H9 (cell line): ENCODE data around the gene PDCL3. TPM values are rescaled to one million over a fixed set of nuclear protein-coding genes. Genes with fewer than 3 reads are reported as not detected.

Experiments used
- DNase-seq: peaks from one replicate; pipeline ENCODE4 v3.0.0-alpha.2; 2017
- H2AFZ ChIP-seq: one replicate; pipeline ENCODE4 v1.6.1; 2013; ENCODE audit warnings: mild to moderate bottlenecking, low read length, control low read depth, moderate library complexity
- H2AK5ac ChIP-seq: 2 replicates; pipeline ENCODE4 v1.6.1; 2013; ENCODE audit warnings: low read length, control low read depth, mixed read lengths; ENCODE audit not compliant: insufficient read length
- H2BK120ac ChIP-seq: one replicate; pipeline ENCODE4 v1.6.1; 2013; ENCODE audit warnings: low read depth, mild to moderate bottlenecking, low read length, control low read depth, inconsistent platforms; ENCODE audit not compliant: poor library complexity, severe bottlenecking
- H2BK12ac ChIP-seq: 2 replicates; pipeline ENCODE4 v1.6.1; 2013; ENCODE audit warnings: low read length, control low read depth, mixed read lengths, low read depth; ENCODE audit not compliant: insufficient read length
- H2BK15ac ChIP-seq: 2 replicates; pipeline ENCODE4 v1.6.1; 2013; ENCODE audit warnings: low read depth, low read length, control low read depth
- H2BK20ac ChIP-seq: one replicate; pipeline ENCODE4 v1.6.1; 2013; ENCODE audit warnings: low read depth, mild to moderate bottlenecking, low read length, control low read depth, inconsistent platforms; ENCODE audit not compliant: poor library complexity, severe bottlenecking
- H2BK5ac ChIP-seq: 2 replicates; pipeline ENCODE4 v1.6.1; 2013; ENCODE audit warnings: low read length, control low read depth, mixed read lengths; ENCODE audit not compliant: insufficient read length
- H3K14ac ChIP-seq: 2 replicates; pipeline ENCODE4 v1.6.1; 2013; ENCODE audit warnings: low read length, control low read depth; ENCODE audit not compliant: insufficient read depth
- H3K18ac ChIP-seq: 2 replicates; pipeline ENCODE4 v1.6.1; 2013; ENCODE audit warnings: low read depth, mild to moderate bottlenecking, mixed read lengths, low read length, control low read depth; ENCODE audit not compliant: insufficient read length
- H3K23ac ChIP-seq: 2 replicates; pipeline ENCODE4 v1.6.1; 2013; ENCODE audit warnings: low read length, control low read depth, mixed read lengths, low read depth; ENCODE audit not compliant: insufficient read length
- H3K23me2 ChIP-seq: 2 replicates; pipeline ENCODE4 v1.6.1; 2013; ENCODE audit warnings: low read depth, mild to moderate bottlenecking, mixed read lengths, low read length, control low read depth; ENCODE audit not compliant: insufficient read length, poor library complexity, severe bottlenecking
- H3K27ac ChIP-seq: 2 replicates; pipeline ENCODE4 v1.5.1; 2013; ENCODE audit warnings: low read length, control low read depth, mixed read lengths, low read depth; ENCODE audit not compliant: insufficient read length
- H3K27me3 ChIP-seq: 2 replicates; pipeline ENCODE4 v1.6.1; 2013; ENCODE audit warnings: low read length, control low read depth, inconsistent platforms; ENCODE audit not compliant: insufficient read depth
- H3K4ac ChIP-seq: 2 replicates; pipeline ENCODE4 v1.6.1; 2013; ENCODE audit warnings: low read depth, mild to moderate bottlenecking, control low read depth, inconsistent platforms, low read length, moderate library complexity
- H3K4me1 ChIP-seq: 2 replicates; pipeline ENCODE4 v1.6.1; 2013; ENCODE audit warnings: low read length, control low read depth, inconsistent platforms; ENCODE audit not compliant: insufficient read depth
- H3K4me2 ChIP-seq: 2 replicates; pipeline ENCODE4 v1.6.1; 2013; ENCODE audit warnings: low read length, control low read depth, mixed read lengths; ENCODE audit not compliant: insufficient read length, insufficient read depth
- H3K56ac ChIP-seq: 2 replicates; pipeline ENCODE4 v1.6.1; 2013; ENCODE audit warnings: low read depth, mild to moderate bottlenecking, mixed read lengths, low read length, control low read depth; ENCODE audit not compliant: insufficient read length
- H3K79me1 ChIP-seq: 2 replicates; pipeline ENCODE4 v1.6.1; 2013; ENCODE audit warnings: low read depth, mild to moderate bottlenecking, moderate library complexity, low read length, control low read depth, inconsistent platforms; ENCODE audit not compliant: insufficient read depth, poor library complexity, severe bottlenecking
- H3K79me2 ChIP-seq: 2 replicates; pipeline ENCODE4 v1.6.1; 2013; ENCODE audit warnings: low read length, control low read depth, inconsistent platforms; ENCODE audit not compliant: insufficient read depth
- H3K9ac ChIP-seq: 2 replicates; pipeline ENCODE4 v1.6.1; 2013; ENCODE audit warnings: low read length, control low read depth, mixed read lengths; ENCODE audit not compliant: insufficient read length; ENCODE audit errors: extremely low read depth
- H3K9me3 ChIP-seq: one replicate; pipeline ENCODE4 v1.6.1; 2013; ENCODE audit warnings: low read depth, low read length, inconsistent platforms; ENCODE audit not compliant: control insufficient read depth
- H3T11ph ChIP-seq: one replicate; pipeline ENCODE4 v1.6.1; 2013; ENCODE audit warnings: mild to moderate bottlenecking, low read length, control low read depth, inconsistent platforms
- H4K20me1 ChIP-seq: one replicate; pipeline ENCODE4 v1.6.1; 2013; ENCODE audit not compliant: control insufficient read depth, insufficient read length, insufficient read depth
- H4K5ac ChIP-seq: 2 replicates; pipeline ENCODE4 v1.6.1; 2013; ENCODE audit warnings: low read depth, mild to moderate bottlenecking, mixed read lengths, low read length, control low read depth; ENCODE audit not compliant: insufficient read length
- H4K8ac ChIP-seq: replicated peaks from 2 replicates; pipeline ENCODE4 v1.6.1; 2013; ENCODE audit warnings: low read length, control low read depth, mixed read lengths, low read depth; ENCODE audit not compliant: insufficient read length
- H4K91ac ChIP-seq: 2 replicates; pipeline ENCODE4 v1.6.1; 2013; ENCODE audit warnings: low read depth, mild to moderate bottlenecking, moderate library complexity, mixed read lengths, low read length, control low read depth; ENCODE audit not compliant: insufficient read length
- H3K27ac Mint-ChIP-seq, 3 experiments: 2 replicates in 2 of 3; 3 replicates in 1 of 3; pipeline ENCODE4 v1.8.0; 2020 to 2021; ENCODE audit warnings: mixed read lengths in 3 of 3, mild to moderate bottlenecking in 1 of 3, moderate library complexity in 1 of 3
- H3K27me3 Mint-ChIP-seq: 2 replicates; pipeline ENCODE4 v1.8.0; 2021; ENCODE audit warnings: low read depth, mild to moderate bottlenecking, moderate library complexity, mixed read lengths
- H3K36me3 Mint-ChIP-seq, 3 experiments: 2 replicates in 2 of 3; 3 replicates in 1 of 3; pipeline ENCODE4 v1.8.0; 2020 to 2021; ENCODE audit warnings: low read depth in 3 of 3, mixed read lengths in 3 of 3; ENCODE audit not compliant: insufficient read depth in 1 of 3
- H3K4me1 Mint-ChIP-seq, 2 experiments: 2 replicates each; pipeline ENCODE4 v1.8.0; 2020; ENCODE audit warnings: mixed read lengths in 2 of 2
- H3K4me3 Mint-ChIP-seq, 2 experiments: 2 replicates in 1 of 2; 3 replicates in 1 of 2; pipeline ENCODE4 v1.8.0; 2020 to 2021; ENCODE audit warnings: mild to moderate bottlenecking in 2 of 2, mixed read lengths in 2 of 2, moderate library complexity in 1 of 2
- H3K9me3 Mint-ChIP-seq, 2 experiments: 2 replicates in 1 of 2; 3 replicates in 1 of 2; pipeline ENCODE4 v1.8.0; 2020; ENCODE audit warnings: mild to moderate bottlenecking in 2 of 2, mixed read lengths in 2 of 2, moderate library complexity in 1 of 2
- CTCF ChIP-seq: fragments of 200-600 bp; sonication (generic); conservative IDR thresholded peaks from 3 replicates; pipeline ENCODE4 v1.8.0; 2021; ENCODE audit warnings: antibody characterized with exemption, mild to moderate bottlenecking
- WGBS: extraction: QIAGEN DNeasy Blood & Tissue Kit; methylation state at CpG from one replicate; pipeline ENCODE4 v1.1.7; 2013; ENCODE audit warnings: missing lambda C conversion rate, low lambda C conversion rate, mixed read lengths; ENCODE audit not compliant: insufficient read length; ENCODE audit errors: extremely low coverage; 5-methylcytosine and 5-hydroxymethylcytosine counted together
- total RNA-seq: library from RNA; stranded (reverse); gene quantifications from 2 replicates; pipeline ENCODE4 v1.2.1, GENCODE V29; 2021

PDCL3 gene
- total RNA-seq, 1 experiment from 2014 or later, result 39.4 TPM

GRCh38 chr2:100537918-100538317 lies 24.9 kb upstream of the PDCL3 start:
- Histone ChIP-seq H3K4me2 (no peak overlapping the region), H3K18ac (no peak overlapping the region), H2BK120ac (no peak overlapping the region), H2AFZ (no peak overlapping the region), H2BK15ac (no peak overlapping the region), H2AK5ac (no peak overlapping the region), H3T11ph (no peak overlapping the region), H3K56ac (no peak overlapping the region), H3K27ac (no peak overlapping the region), H4K91ac (no peak overlapping the region), H3K4ac (no peak overlapping the region), H4K20me1 (no peaks in the 10 kb centered on the region), H3K9ac (no peak overlapping the region), H3K27me3 (no peaks in the 10 kb centered on the region), H2BK20ac (no peak overlapping the region), H4K8ac (no peak overlapping the region), H3K14ac (no peak overlapping the region), H3K9me3 (no peaks in the 10 kb centered on the region), H3K23me2 (no peaks in the 10 kb centered on the region), H2BK5ac (no peak overlapping the region), H3K4me1 (no peaks in the 10 kb centered on the region), H3K79me2 (no peaks in the 10 kb centered on the region), H4K5ac (no peak overlapping the region), H3K79me1 (no peaks in the 10 kb centered on the region), H2BK12ac (no peak overlapping the region), H3K23ac (no peak overlapping the region)
- TF ChIP-seq CTCF, result no peak
- Mint-ChIP-seq H3K27me3 (peaks cover 2% of the 10 kb centered on the region; the same call in 1 of the 2 replicates), H3K4me3 (no peak overlapping the region), H3K9me3 (peaks cover 7 to 10% of the 10 kb centered on the region in 2 experiments; a peak in 4 of 5 replicates), H3K4me1 (peaks cover 4 to 7% of the 10 kb centered on the region in 2 experiments; a peak in 3 of 4 replicates), H3K27ac (no peak overlapping the region), H3K36me3 (peaks cover 0 to 8% (median 0%) of the 10 kb centered on the region in 3 experiments; a peak in 2 of 7 replicates)
- DNase-seq, result peak; percentile 79
- WGBS, result no CpG with 5 or more reads among the region's 9 CpGs
